BLaER1 treated with 17β-estradiol and CSF1 and Interleukin-3, amounts not matched to agents 10 nM and 100 nM (cell line): ENCODE results near the gene INPP5B.

Experiments
- H3K27ac ChIP-seq, 11 experiments: shearing (Covaris generic); formaldehyde crosslinking; 2 replicates each; pipeline ENCODE4 v1.8.1; 2022
- H3K27me3 ChIP-seq, 11 experiments: shearing (Covaris generic); formaldehyde crosslinking; 2 replicates each; pipeline ENCODE4 v1.8.1; 2022
- H3K36me3 ChIP-seq, 11 experiments: shearing (Covaris generic); formaldehyde crosslinking; 2 replicates each; pipeline ENCODE4 v1.8.1; 2022
- H3K4me1 ChIP-seq, 10 experiments: shearing (Covaris generic); formaldehyde crosslinking; 2 replicates each; pipeline ENCODE4 v1.8.1; 2022
- H3K4me2 ChIP-seq, 11 experiments: shearing (Covaris generic); formaldehyde crosslinking; 2 replicates each; pipeline ENCODE4 v1.8.1; 2022
- H3K4me3 ChIP-seq, 10 experiments: shearing (Covaris generic); formaldehyde crosslinking; 2 replicates each; pipeline ENCODE4 v1.8.1; 2022
- H3K9ac ChIP-seq, 11 experiments: shearing (Covaris generic); formaldehyde crosslinking; 2 replicates each; pipeline ENCODE4 v1.8.1; 2022
- H3K9me3 ChIP-seq, 11 experiments: shearing (Covaris generic); formaldehyde crosslinking; replicated peaks in 1 of 11; 2 replicates each; pipeline ENCODE4 v1.8.1; 2022
- H4K20me1 ChIP-seq, 11 experiments: shearing (Covaris generic); formaldehyde crosslinking; 2 replicates each; pipeline ENCODE4 v1.8.1; 2022
- Cebpa-rat ChIP-seq, 11 experiments: shearing (Covaris generic); IDR thresholded peaks; 2 replicates each; pipeline ENCODE4 v1.8.1; 2022

INPP5B gene

DNA sequence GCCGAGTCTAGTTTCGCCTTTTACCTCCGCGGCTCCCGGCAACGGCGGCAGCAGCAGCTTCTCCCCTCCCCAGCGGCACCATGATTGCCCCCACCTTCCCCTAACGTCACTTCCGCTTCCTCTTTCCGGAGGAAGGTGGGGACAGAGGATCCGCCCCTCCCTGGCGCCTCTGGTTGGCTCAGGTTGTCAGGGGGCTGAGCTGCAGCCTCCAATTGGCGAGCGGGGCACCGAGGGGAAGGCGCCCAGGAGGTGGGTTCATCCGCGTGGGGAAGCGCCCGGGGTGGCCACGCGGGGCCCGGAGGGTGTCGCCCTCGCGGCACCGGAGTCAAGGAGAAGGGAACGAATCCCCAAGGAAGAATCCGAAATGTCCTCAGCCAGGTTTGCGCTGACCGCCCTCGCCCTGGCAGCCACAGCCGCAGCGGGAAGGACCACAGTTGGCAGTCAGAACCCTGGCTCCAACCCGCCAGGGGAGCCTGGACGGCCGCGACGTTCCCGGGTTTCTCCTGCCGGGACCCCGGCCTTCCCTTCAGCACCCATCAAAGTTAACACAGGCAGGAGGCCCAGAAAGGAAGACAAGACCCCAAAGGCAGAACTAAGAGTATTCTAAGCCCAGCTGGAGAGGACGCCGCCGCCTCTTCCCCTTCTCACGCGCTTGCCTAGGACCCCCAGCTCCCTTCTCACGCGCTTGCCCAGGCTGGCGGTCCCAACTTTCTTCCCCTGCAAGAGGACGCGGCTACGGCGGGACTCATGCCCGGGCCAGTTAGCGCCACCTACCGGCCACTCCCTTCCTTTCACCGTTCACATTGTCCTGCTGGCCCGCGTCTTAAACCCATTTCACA lies 87.1 kb downstream of the INPP5B start, which contains the start of gene MTF1:
TSS of gene MTF1 (minus strand) at position 86 of the 839 bp plus-strand sequence. CDS start 1,934 bp downstream, outside the sequence.
- no peak for TF ChIP-seq Cebpa-rat (IDR thresholded peaks at IDR 0.05)
- H4K20me1 ChIP-seq, result peaks cover 0 to 45% (median 11%) of the 10 kb centered on the region in 11 experiments; a peak in 9 of 22 replicates
- peak within 1 kb of the TSS; percentile 82 to 98 (median 92) for H3K4me3 ChIP-seq
- peak within 1 kb of the TSS; percentile 81 to 98 (median 91) for H3K27ac ChIP-seq
- H3K4me1 ChIP-seq, result peaks cover 26 to 48% (median 42%) of the 10 kb centered on the region in 10 experiments
- H3K9ac ChIP-seq, result peak within 1 kb of the TSS; percentile 81 to 96 (median 91)
- no peaks in the 10 kb centered on the region for H3K27me3 ChIP-seq
- peaks cover 53 to 72% (median 67%) of the 10 kb centered on the region in 11 experiments for H3K36me3 ChIP-seq
- no peaks in the 10 kb centered on the region for H3K9me3 ChIP-seq
- H3K4me2 ChIP-seq, result peak within 1 kb of the TSS; percentile 77 to 96 (median 88)

DNA sequence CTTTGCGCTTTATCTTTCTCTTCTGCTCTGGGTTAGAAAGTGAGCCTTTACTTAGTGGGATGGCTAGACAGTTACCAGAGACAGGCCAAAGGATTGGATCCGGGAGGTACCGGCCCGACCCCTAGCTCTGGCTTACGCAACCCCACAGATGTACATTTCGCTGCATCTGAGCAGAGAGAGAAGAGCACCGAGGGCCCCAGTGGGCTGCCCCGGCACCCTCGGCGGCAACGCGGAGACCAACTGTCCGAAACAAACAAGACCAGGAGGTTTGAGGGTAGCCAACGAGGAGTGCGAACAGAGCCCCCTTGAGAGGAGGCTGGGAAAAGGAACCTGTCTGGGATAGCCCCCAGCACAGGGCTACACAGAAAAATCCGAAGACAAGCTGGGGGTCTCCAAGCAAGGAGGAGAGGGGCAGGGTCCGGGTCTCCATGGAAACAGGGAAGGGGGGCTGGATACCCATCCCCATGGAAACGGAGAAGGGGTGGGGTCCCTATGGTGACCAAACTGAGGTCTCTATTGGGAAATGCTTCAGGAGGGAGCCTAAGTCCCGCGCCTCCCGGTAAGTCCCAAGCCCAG lies 87.8 kb downstream of the INPP5B start:
- peak in 1 of 11 experiments; percentile 50; a peak in 2 of 22 replicates for TF ChIP-seq Cebpa-rat (IDR thresholded peaks at IDR 0.05)
- Histone ChIP-seq H3K9ac (peak overlapping the region; percentile 81 to 96 (median 91)), H3K4me3 (peak overlapping the region; percentile 82 to 98 (median 92)), H3K4me1 (peaks cover 26 to 55% (median 46%) of the 10 kb centered on the region in 10 experiments), H3K36me3 (peaks cover 51 to 72% (median 67%) of the 10 kb centered on the region in 11 experiments), H4K20me1 (peaks cover 0 to 52% (median 11%) of the 10 kb centered on the region in 11 experiments; a peak in 9 of 22 replicates), H3K27me3 (no peaks in the 10 kb centered on the region), H3K9me3 (no peaks in the 10 kb centered on the region), H3K27ac (peak overlapping the region; percentile 81 to 98 (median 91)), H3K4me2 (peak overlapping the region; percentile 77 to 96 (median 88))

DNA sequence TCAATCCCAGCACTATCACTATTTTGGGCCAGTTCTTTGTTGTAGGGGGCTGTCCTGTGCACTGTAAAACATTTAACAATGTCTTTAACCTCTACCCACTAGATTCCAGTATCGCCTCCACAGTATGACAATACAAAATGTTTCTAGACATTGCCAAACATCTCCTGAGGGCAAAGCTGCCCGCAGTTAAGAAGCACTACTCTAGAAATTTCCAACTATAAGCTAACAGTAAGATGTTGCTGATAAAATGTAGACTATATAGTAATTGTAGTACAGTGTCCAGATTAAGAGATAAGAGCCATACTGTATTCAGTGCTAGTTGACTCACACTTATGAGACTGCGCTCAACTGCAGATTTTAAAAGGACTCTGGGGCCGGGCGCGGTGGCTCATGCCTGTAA lies 92.4 kb downstream of the INPP5B start:
- Histone ChIP-seq H3K9ac (no peak overlapping the region), H3K4me2 (peak overlapping the region in 5 of 11 experiments; percentile 79 to 96 (median 88); a peak in 10 of 22 replicates), H3K27me3 (no peaks in the 10 kb centered on the region), H3K36me3 (peaks cover 28 to 80% (median 59%) of the 10 kb centered on the region in 11 experiments), H3K4me1 (peaks cover 39 to 94% (median 77%) of the 10 kb centered on the region in 10 experiments), H3K4me3 (no peak overlapping the region), H4K20me1 (peaks cover 0 to 98% (median 35%) of the 10 kb centered on the region in 11 experiments; a peak in 14 of 22 replicates), H3K27ac (no peak overlapping the region), H3K9me3 (no peaks in the 10 kb centered on the region)
- TF ChIP-seq Cebpa-rat (IDR thresholded peaks at IDR 0.05), result no peak

DNA sequence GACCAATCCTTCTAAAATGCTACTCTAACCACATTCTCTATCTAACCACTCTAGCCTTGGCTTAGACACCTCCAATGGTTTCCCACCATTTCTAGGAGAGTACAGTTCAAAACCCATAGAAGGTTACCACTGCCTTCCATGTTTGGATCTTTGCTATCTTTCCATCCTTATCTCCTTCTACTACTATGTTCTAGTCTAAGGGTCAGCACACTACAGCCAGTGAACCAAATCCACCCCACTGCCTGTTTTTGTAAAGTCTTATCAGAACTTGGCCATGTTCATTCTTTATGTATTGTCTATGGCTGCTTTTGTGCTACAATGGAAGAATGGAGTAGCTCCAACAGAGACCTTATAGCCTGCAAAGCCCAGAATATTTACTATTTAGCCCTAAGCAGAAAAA lies 93.7 kb downstream of the INPP5B start:
- Histone ChIP-seq H3K9me3 (no peaks in the 10 kb centered on the region), H3K4me3 (peak overlapping the region in 1 of 10 experiments; percentile 7; a peak in 1 of 20 replicates), H3K27me3 (no peaks in the 10 kb centered on the region), H3K4me1 (peaks cover 33 to 100% (median 74%) of the 10 kb centered on the region in 10 experiments), H3K36me3 (peaks cover 32 to 93% (median 69%) of the 10 kb centered on the region in 11 experiments), H4K20me1 (peaks cover 0 to 99% (median 34%) of the 10 kb centered on the region in 11 experiments; a peak in 14 of 22 replicates), H3K9ac (no peak overlapping the region; a peak in 1 of 22 replicates), H3K4me2 (peak overlapping the region in 9 of 11 experiments; percentile 6 to 96 (median 80); a peak in 10 of 22 replicates), H3K27ac (peak overlapping the region in 6 of 11 experiments; percentile 47 to 79 (median 66); a peak in 9 of 22 replicates)
- no peak for TF ChIP-seq Cebpa-rat (IDR thresholded peaks at IDR 0.05)

DNA sequence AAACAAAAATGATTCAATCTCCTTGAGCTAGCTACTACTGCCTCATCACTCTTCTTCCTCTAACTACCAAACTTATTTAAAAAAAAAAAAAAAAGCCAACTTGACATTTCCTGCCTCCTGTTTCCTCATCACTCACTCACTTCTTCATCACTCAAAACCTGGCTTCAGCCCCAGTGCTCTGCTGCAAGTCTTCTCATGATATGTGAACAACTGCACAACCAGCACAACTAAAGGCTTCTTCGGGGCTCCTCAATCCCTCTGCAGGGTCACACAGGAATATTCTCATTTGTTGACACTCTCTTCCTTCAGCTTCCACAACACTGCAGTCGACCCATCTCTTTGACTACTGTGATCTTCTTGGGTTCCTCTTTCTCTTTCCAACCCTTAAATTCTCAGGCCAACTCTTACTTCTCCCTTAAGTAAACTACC lies 95.1 kb downstream of the INPP5B start:
- H3K36me3 ChIP-seq, result peaks cover 34 to 89% (median 69%) of the 10 kb centered on the region in 11 experiments
- H3K4me2 ChIP-seq, result peak overlapping the region; percentile 41 to 96 (median 79)
- 0 out of 20 replicates have a peak overlapping the region, but pooled peaks of 1 of the 10 experiments have one; percentile 36 for H3K4me3 ChIP-seq
- peak overlapping the region in 10 of 11 experiments; percentile 46 to 79 (median 62); a peak in 18 of 22 replicates for H3K27ac ChIP-seq
- H3K4me1 ChIP-seq, result peaks cover 29 to 100% (median 72%) of the 10 kb centered on the region in 10 experiments
- peaks cover 0 to 98% (median 33%) of the 10 kb centered on the region in 11 experiments; a peak in 13 of 22 replicates for H4K20me1 ChIP-seq
- H3K9me3 ChIP-seq, result no peaks in the 10 kb centered on the region
- H3K9ac ChIP-seq, result peak overlapping the region in 7 of 11 experiments; percentile 7 to 61 (median 23); a peak in 11 of 22 replicates
- no peak for TF ChIP-seq Cebpa-rat (IDR thresholded peaks at IDR 0.05)
- H3K27me3 ChIP-seq, result no peaks in the 10 kb centered on the region

DNA sequence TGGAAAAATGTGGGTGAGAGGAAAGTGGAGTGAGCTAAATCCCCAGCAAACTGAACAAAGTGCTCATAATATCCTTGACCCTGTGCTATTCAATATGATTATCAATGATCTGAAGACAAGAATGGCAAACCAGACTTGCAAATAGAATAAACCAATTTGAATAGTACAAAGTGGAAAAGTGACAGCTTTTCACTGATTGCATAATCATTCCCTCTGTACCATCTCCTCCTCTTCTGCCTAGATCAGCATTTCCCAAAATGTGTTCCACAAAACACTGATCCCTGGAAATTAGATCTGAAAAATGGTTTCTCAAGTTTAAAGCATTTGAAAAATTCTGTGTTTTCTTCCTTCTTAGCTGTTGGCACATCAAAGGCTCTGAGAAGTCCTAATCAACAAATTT lies 95.6 kb downstream of the INPP5B start:
- Histone ChIP-seq H4K20me1 (peaks cover 0 to 99% (median 33%) of the 10 kb centered on the region in 11 experiments; a peak in 13 of 22 replicates), H3K27ac (peak overlapping the region in 10 of 11 experiments; percentile 46 to 79 (median 62); a peak in 18 of 22 replicates), H3K27me3 (no peaks in the 10 kb centered on the region), H3K4me2 (peak overlapping the region; percentile 41 to 96 (median 79)), H3K9me3 (no peaks in the 10 kb centered on the region), H3K4me3 (peak overlapping the region in 4 of 10 experiments; percentile 4 to 36 (median 18); a peak in 5 of 20 replicates), H3K36me3 (peaks cover 33 to 86% (median 65%) of the 10 kb centered on the region in 11 experiments), H3K9ac (peak overlapping the region in 9 of 11 experiments; percentile 4 to 61 (median 23); a peak in 14 of 22 replicates), H3K4me1 (peaks cover 35 to 100% (median 74%) of the 10 kb centered on the region in 10 experiments)
- TF ChIP-seq Cebpa-rat (IDR thresholded peaks at IDR 0.05), result peak in 3 of 11 experiments; percentile 14 to 31 (median 20); a peak in 2 of 22 replicates

DNA sequence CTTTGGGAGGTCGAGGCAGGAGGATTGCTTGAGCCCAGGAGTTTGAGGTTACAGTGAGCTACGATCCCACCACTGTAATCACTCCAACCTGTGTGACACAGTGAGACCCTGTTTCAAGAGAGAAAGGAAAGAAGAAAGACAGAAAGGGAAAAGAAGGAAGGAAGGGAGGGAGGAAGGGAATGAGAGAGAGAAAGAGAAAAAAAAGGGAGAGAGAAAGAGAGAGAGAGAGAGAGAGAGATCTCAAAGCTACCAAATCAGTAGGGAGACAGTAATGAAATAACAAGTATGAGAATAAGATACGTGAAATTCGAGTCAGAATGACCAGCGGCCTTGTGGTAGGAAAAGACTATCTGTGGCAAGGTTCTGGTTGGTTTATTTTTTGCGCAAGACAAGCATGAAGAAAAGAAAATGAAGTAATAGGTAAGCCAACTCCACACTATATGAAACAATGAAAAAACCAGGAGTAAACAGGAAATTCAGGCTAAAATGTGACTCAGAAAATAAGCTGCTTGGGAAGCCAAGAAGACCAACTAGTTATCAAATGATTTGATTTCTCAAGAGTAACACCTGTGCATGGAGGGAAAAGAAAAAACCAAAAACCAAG lies 96.4 kb downstream of the INPP5B start:
- H3K27ac ChIP-seq, result peak overlapping the region; percentile 18 to 79 (median 60); a peak in 17 of 22 replicates
- 0 out of 22 replicates have a peak, but pooled peaks of 1 of the 11 experiments have one; percentile 19 for TF ChIP-seq Cebpa-rat (IDR thresholded peaks at IDR 0.05)
- H3K27me3 ChIP-seq, result no peaks in the 10 kb centered on the region
- peaks cover 37 to 100% (median 77%) of the 10 kb centered on the region in 10 experiments for H3K4me1 ChIP-seq
- no peaks in the 10 kb centered on the region for H3K9me3 ChIP-seq
- H4K20me1 ChIP-seq, result peaks cover 0 to 99% (median 33%) of the 10 kb centered on the region in 11 experiments; a peak in 13 of 22 replicates
- peak overlapping the region in 3 of 10 experiments; percentile 4 to 36 (median 17); a peak in 5 of 20 replicates for H3K4me3 ChIP-seq
- H3K36me3 ChIP-seq, result peaks cover 31 to 86% (median 61%) of the 10 kb centered on the region in 11 experiments
- H3K9ac ChIP-seq, result peak overlapping the region in 7 of 11 experiments; percentile 1 to 61 (median 32); a peak in 9 of 22 replicates
- H3K4me2 ChIP-seq, result peak overlapping the region; percentile 41 to 96 (median 79); a peak in 20 of 22 replicates
